ENCODE results near the gene ACOT7.

- TF ChIP-seq, protein P1, sequence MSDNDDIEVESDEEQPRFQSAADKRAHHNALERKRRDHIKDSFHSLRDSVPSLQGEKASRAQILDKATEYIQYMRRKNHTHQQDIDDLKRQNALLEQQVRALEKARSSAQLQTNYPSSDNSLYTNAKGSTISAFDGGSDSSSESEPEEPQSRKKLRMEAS (IDR thresholded peaks at IDR 0.05), result no peak
- TF ChIP-seq TEAD4 (IDR thresholded peaks at IDR 0.05) (no peak), TCF12 (IDR thresholded peaks at IDR 0.05; ENCODE audit: low read depth) (no peak), EP300 (IDR thresholded peaks at IDR 0.05; ENCODE audit: borderline replicate concordance) (no peak), NFIC (IDR thresholded peaks at IDR 0.05) (no peak), FOXM1 (IDR thresholded peaks at IDR 0.05; ENCODE audit: borderline replicate concordance, low read depth) (no peak), ZBTB7A (IDR thresholded peaks at IDR 0.05; ENCODE audit: low read depth) (no peak), TAF1 (IDR thresholded peaks at IDR 0.05; ENCODE audit: low read depth) (no peak)
Measured at GRCh38 chr1:6338695-6339094, 54.9 kb downstream of the ACOT7 start.
